ENCODE measurements around the gene WTAP.

DNA sequence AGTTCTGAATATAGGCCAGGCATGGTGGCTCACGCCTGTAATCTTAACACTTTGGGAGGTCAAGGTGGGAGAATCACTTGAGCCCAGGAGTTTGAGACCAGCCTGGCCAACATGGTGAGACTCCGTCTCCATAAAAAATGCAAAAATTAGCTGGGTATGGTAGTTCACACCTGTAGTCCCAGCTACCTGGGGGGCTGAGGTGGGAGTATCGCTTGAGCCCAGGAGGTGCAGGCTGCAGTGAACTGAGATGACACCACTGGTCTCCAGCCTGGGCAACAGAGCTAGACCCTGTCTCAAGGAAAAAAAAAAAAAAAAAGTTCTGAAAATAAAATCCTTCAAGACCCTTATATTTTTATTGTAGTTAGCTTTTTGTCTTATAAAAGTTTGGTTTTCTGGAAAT, 11.7 kb upstream of the WTAP start:
- TF ChIP-seq POLR2A (IDR thresholded peaks at IDR 0.05), result no peak
- TF ChIP-seq POLR2AphosphoS5 (IDR thresholded peaks at IDR 0.05), result no peak
- no peak for TF ChIP-seq CTCF (IDR thresholded peaks at IDR 0.05)
- no peak for TF ChIP-seq EP300 (IDR thresholded peaks at IDR 0.05; ENCODE audit: low read depth)

Data from transverse colon (tissue), 4 donors.